Endometrial microvascular endothelial cells (primary cell): ENCODE data around the gene MRPL45. TPM values are rescaled to one million over a fixed set of nuclear protein-coding genes. Genes with fewer than 3 reads are reported as not detected.

ENCODE experiments used
- in situ Hi-C: cut with HindIII; loops from 2 replicates; pipeline ENCODE4 v1.10.0; 2017; ENCODE audit warnings: low sequenced_read_pairs, low pct_unique_long_range_greater_than_20kb; ENCODE audit errors: inconsistent ontology term
- total RNA-seq: library from RNA; depleted of rRNA; stranded (reverse); fragments of >200 nt; gene quantifications from one replicate; pipeline ENCODE4 v1.2.3, GENCODE V29; 2015; ENCODE audit errors: inconsistent ontology term

MRPL45 gene
- total RNA-seq, 1 donor from 2014 or later: 35.7 TPM

DNA sequence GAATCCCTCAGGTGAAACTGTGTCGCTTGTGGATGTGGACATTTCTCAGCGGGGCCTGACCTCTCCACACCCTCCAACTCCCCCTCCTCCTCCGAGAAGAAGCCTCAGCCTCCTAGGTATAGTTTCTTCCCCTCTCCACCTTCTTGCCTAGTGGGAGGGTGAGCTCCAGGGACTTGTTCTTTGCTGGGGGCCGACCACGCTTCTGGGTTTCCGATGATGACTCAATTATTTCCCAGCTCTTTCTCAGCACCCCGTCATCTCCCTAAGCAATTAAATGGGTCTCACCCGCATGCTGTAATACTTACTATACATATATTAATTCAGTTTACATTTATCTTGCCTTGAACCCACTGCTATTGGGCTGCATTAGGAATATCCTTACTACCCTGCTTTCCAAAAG, 67.8 kb downstream of the MRPL45 start:
- in situ Hi-C loops: no loop called here

DNA sequence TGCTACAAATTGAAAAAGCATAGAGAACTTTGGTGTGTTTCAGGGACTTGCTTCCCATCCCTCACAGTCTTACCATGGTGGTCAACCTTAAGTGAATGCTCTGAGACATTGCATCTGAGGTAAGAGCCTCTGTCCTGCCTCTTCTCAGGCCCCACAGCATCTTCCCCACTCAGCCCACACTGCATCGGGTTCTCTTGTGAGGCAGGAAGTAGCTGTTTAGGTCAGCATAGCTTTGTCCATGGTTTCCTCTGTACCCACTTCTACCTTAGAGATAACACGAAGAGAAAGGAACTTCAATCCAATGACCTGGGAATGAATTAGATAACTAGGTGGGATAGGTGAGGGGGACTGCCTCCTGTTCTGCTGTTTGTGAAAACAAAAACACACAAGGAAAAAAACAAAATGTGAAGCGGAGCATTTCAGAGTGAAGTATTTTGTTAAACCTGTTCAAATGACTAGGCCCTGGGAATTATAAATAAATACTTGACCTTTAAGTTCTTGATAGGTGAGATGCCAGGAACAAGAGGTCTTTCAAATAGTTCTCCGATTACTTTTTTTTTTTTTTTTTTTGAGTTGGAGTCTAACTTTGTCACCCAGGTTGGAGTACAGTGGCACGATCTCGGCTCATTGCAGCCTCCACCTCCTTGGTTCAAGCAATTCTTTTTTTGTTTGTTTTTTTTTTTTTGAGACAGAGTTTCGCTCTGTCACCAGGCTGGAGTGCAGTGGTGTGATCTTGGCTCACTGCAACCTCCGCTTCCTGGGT, 72.3 kb downstream of the MRPL45 start:
- in situ Hi-C loops: no loop called here

Other genes with a start within 250 kb of the MRPL45 start
- gene TBC1D3C, start 228.5 kb upstream of the MRPL45 start, total RNA-seq: not detected
- not detected for gene TBC1D3E, start 169.2 kb upstream of the MRPL45 start, total RNA-seq
- gene TBC1D3, start 104.6 kb upstream of the MRPL45 start, total RNA-seq: not detected
- not detected for gene GPR179, start 46.8 kb downstream of the MRPL45 start, total RNA-seq
- gene SOCS7, start 54.7 kb downstream of the MRPL45 start, total RNA-seq: 12.4 TPM
- gene ARHGAP23, start 131.3 kb downstream of the MRPL45 start, total RNA-seq: 83.6 TPM